ENCODE data around the gene RREB1. TPM values are rescaled to one million over a fixed set of nuclear protein-coding genes. Genes with fewer than 3 reads are reported as not detected.
A peak's percentile ranks its signal among the peaks of the same experiment; 100 is the strongest.

The RREB1 gene, protein sequence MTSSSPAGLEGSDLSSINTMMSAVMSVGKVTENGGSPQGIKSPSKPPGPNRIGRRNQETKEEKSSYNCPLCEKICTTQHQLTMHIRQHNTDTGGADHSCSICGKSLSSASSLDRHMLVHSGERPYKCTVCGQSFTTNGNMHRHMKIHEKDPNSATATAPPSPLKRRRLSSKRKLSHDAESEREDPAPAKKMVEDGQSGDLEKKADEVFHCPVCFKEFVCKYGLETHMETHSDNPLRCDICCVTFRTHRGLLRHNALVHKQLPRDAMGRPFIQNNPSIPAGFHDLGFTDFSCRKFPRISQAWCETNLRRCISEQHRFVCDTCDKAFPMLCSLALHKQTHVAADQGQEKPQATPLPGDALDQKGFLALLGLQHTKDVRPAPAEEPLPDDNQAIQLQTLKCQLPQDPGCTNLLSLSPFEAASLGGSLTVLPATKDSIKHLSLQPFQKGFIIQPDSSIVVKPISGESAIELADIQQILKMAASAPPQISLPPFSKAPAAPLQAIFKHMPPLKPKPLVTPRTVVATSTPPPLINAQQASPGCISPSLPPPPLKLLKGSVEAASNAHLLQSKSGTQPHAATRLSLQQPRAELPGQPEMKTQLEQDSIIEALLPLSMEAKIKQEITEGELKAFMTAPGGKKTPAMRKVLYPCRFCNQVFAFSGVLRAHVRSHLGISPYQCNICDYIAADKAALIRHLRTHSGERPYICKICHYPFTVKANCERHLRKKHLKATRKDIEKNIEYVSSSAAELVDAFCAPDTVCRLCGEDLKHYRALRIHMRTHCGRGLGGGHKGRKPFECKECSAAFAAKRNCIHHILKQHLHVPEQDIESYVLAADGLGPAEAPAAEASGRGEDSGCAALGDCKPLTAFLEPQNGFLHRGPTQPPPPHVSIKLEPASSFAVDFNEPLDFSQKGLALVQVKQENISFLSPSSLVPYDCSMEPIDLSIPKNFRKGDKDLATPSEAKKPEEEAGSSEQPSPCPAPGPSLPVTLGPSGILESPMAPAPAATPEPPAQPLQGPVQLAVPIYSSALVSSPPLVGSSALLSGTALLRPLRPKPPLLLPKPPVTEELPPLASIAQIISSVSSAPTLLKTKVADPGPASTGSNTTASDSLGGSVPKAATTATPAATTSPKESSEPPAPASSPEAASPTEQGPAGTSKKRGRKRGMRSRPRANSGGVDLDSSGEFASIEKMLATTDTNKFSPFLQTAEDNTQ (N-terminal part only)
- total RNA-seq (13.3 TPM), polyA plus RNA-seq (9.2 TPM)
- long read RNA-seq, donor 1: 0 reads
- long read RNA-seq, donor 2: 0 reads
- long read RNA-seq, donor 3: 0 reads
- long read RNA-seq, donor 4, partial matches to known transcripts: 51 of 51 reads
- long read RNA-seq, donor 4, other reads (novel, unspliced or antisense): 0 of 51 reads
- long read RNA-seq, donor 5, partial matches to known transcripts: 76 of 76 reads
- long read RNA-seq, donor 5, other reads (novel, unspliced or antisense): 0 of 76 reads
- long read RNA-seq, donor 6: 0 reads
- long read RNA-seq, donor 7: 0 reads
- long read RNA-seq, donor 8, partial matches to known transcripts: 11 of 12 reads
- long read RNA-seq, donor 8, other reads (novel, unspliced or antisense): 0 of 12 reads
- long read RNA-seq, donor 9: 0 reads
- long read RNA-seq, donor 10: 0 reads

DNA sequence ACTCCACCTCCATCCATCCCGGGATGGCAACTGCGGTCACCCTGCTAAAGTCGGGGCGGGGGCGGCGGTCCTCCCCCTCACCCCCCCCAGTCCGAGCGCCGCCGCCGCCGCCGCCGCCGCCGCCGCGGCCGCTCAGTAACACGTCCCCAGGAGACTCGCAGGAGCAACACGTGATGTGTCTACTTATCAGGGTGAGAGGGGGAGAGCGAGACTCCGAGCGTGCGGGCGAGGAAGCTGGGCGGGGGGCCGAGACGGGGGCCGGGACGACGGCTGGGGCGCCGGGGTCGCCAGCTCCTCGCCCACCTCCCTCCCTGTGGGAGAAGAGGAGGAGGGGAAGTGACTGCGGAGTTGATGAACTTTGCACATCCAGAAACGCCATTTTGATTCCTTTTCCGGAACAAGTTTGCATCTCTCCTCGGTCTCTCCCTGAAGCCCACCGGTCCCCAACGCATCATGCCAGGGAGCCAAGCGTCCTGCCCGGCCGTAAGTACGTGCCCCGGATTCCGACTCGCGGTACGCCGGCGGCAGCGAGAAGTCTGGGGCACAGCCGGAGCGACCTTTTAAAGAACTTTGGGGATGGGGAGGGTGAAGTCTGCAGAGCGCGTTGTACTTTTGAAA is at the start of gene RREB1:
RREB1 (plus strand) TSS at position 384 of the 618 bp plus-strand sequence. CDS start 73,951 bp downstream, outside the sequence.
- Histone ChIP-seq H3K36me3 (ENCODE audit: control insufficient read depth in 2 of 2, insufficient read depth in 2 of 2, low read length in 1 of 2) (no peaks in the 10 kb centered on the region), H3K4me1 (ENCODE audit: control insufficient read depth in 2 of 2, insufficient read depth in 2 of 2, low read length in 2 of 2) (peaks cover 7 to 32% of the 10 kb centered on the region in 2 donors), H3K9me3 (ENCODE audit: control insufficient read depth in 2 of 2, insufficient read depth in 1 of 2, low read length in 1 of 2) (no peaks in the 10 kb centered on the region), H3K4me3 (ENCODE audit: low read length in 2 of 2) (peak within 1 kb of the TSS; percentile 82 to 89), H3K27me3 (ENCODE audit: control insufficient read depth in 2 of 2, insufficient read depth in 1 of 2, low read length in 1 of 2) (no peaks in the 10 kb centered on the region), H3K27ac (ENCODE audit: low read depth in 1 of 2, low read length in 1 of 2) (peak within 1 kb of the TSS; percentile 87 to 92)
- under 1% methylated on average over 59 of the region's 59 CpGs for WGBS
- peak in 2 of 9 donors; percentile 54 to 83 for DNase-seq (ENCODE audit: low read depth in 6 of 9, low spot score in 9 of 9)

DNA sequence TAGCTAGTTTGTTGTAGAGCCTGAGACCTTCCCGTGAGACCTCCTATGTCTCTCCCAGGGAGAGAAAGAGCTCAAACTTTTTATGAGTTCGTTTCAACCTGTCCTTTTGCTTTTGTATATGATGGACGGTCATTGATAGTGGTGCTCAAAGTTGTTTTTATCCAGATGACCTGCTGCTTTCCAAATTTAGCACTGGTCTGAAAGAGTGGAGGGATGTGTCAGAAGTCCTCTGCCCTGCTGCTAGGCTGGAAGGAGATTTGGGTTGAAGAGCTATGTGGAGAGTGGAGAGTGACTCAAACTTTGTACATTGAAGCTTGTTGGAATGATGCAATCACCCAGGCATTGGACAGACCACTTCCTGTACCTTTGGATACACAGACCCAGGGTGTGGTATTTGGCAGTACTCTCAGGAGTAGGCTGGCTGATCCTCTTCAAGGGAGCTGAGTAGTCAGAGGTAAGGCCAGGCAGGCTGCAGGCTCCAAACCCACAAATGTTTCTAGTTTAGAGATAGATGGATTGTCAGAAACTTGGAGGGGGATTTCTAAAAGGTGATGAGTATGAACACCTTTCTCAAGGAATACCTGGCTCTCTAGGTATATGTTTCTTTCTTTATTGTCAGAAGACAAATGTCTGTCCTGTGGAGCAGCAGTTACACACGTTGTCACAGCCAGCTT is 49.4 kb upstream of the RREB1 start:
- WGBS: 92% methylated on average over 4 of the region's 4 CpGs
- Histone ChIP-seq H3K9me3 (ENCODE audit: control insufficient read depth in 2 of 2, insufficient read depth in 1 of 2, low read length in 1 of 2) (no peaks in the 10 kb centered on the region), H3K36me3 (ENCODE audit: control insufficient read depth in 2 of 2, insufficient read depth in 2 of 2, low read length in 1 of 2) (no peaks in the 10 kb centered on the region), H3K27me3 (ENCODE audit: control insufficient read depth in 2 of 2, insufficient read depth in 1 of 2, low read length in 1 of 2) (no peaks in the 10 kb centered on the region), H3K27ac (ENCODE audit: low read depth in 1 of 2, low read length in 1 of 2) (peak overlapping the region in 1 of 2 donors; percentile 8), H3K4me3 (ENCODE audit: low read length in 2 of 2) (no peak overlapping the region), H3K4me1 (ENCODE audit: control insufficient read depth in 2 of 2, insufficient read depth in 2 of 2, low read length in 2 of 2) (peaks cover 8 to 13% of the 10 kb centered on the region in 2 donors)
- DNase-seq (ENCODE audit: low read depth in 6 of 9, low spot score in 9 of 9): no peak

DNA sequence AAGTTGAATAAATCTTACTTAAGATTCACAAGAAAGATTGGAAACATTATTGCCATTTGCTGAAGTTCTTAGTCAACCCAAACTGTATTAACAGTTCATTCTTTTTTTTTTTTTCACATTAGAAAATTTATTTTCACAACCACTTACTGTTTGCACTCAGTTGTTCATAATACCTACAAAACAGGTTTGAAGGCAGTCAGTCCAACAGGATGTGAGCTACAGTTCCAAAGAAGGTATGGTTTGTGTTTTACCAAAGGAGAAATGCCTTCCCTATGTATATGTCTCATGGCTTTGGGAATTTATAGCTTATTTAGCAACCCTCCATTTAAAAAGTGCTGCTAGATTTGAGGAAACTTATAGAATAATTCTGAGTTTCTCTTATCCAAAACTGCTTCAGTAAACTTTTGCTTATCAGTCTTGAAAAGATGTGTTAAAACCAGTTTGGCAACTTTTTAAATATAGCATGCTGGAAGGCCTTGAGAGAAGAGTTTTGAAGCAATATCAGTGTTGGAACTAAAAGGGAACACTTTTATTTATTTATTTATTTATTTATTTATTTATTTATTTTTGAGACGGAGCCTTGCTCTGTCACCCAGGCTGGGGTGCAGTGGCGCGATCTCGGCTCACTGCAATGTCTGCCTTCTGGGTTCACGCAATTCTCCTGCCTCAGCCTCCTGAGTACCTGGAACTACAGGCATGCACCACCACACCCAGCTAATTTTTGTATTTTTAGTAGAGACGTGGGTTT is 46.8 kb upstream of the RREB1 start:
- H3K27me3 ChIP-seq (ENCODE audit: control insufficient read depth in 2 of 2, insufficient read depth in 1 of 2, low read length in 1 of 2): no peaks in the 10 kb centered on the region
- no peaks in the 10 kb centered on the region for H3K36me3 ChIP-seq (ENCODE audit: control insufficient read depth in 2 of 2, insufficient read depth in 2 of 2, low read length in 1 of 2)
- no peak overlapping the region for H3K27ac ChIP-seq (ENCODE audit: low read depth in 1 of 2, low read length in 1 of 2)
- no peaks in the 10 kb centered on the region for H3K9me3 ChIP-seq (ENCODE audit: control insufficient read depth in 2 of 2, insufficient read depth in 1 of 2, low read length in 1 of 2)
- WGBS: 98% methylated on average over 6 of the region's 6 CpGs
- no peak overlapping the region for H3K4me3 ChIP-seq (ENCODE audit: low read length in 2 of 2)
- no peak for DNase-seq (ENCODE audit: low read depth in 6 of 9, low spot score in 9 of 9)
- peaks cover 7 to 12% of the 10 kb centered on the region in 2 donors for H3K4me1 ChIP-seq (ENCODE audit: control insufficient read depth in 2 of 2, insufficient read depth in 2 of 2, low read length in 2 of 2)

DNA sequence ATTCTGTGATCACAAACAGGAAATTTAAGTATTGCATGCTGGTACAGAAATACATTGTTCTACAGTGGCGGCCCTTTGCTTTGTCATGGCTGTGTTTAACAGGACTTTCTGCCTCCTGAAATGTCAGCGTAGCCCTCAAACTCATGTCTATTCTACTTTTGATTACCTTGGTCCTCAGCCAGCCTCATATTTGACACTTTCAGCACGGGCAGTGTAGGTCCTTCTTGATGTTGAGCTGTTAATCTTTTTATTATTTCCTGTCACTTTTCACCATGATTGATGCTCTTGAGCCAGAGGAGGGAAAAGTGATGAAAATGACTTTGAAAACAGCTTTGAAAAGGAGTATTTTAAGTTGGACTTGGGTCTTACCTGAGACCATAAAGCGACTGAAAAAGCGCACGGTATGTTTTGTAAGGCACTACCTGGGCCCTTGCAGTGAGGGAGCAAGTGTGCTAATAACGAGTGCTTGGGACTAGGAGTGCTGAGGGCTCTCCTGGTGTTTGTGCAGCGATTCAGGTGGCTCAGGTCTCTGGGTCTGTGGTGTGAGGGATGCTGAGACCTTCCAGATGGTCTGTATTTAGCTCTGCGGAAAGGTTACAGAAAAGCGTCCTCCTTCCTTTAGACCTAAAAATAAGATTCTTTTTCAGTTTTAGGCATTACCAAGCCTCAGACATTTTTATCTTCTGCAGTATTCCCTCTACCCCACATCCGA is 45.2 kb upstream of the RREB1 start:
- no peaks in the 10 kb centered on the region for H3K36me3 ChIP-seq (ENCODE audit: control insufficient read depth in 2 of 2, insufficient read depth in 2 of 2, low read length in 1 of 2)
- no peak overlapping the region for H3K27ac ChIP-seq (ENCODE audit: low read depth in 1 of 2, low read length in 1 of 2)
- DNase-seq (ENCODE audit: low read depth in 6 of 9, low spot score in 9 of 9): no peak
- no peaks in the 10 kb centered on the region for H3K9me3 ChIP-seq (ENCODE audit: control insufficient read depth in 2 of 2, insufficient read depth in 1 of 2, low read length in 1 of 2)
- H3K4me3 ChIP-seq (ENCODE audit: low read length in 2 of 2): no peak overlapping the region
- WGBS: 73% methylated on average over 11 of the region's 11 CpGs
- H3K4me1 ChIP-seq (ENCODE audit: control insufficient read depth in 2 of 2, insufficient read depth in 2 of 2, low read length in 2 of 2): peaks cover 5 to 7% of the 10 kb centered on the region in 2 donors
- H3K27me3 ChIP-seq (ENCODE audit: control insufficient read depth in 2 of 2, insufficient read depth in 1 of 2, low read length in 1 of 2): no peaks in the 10 kb centered on the region

DNA sequence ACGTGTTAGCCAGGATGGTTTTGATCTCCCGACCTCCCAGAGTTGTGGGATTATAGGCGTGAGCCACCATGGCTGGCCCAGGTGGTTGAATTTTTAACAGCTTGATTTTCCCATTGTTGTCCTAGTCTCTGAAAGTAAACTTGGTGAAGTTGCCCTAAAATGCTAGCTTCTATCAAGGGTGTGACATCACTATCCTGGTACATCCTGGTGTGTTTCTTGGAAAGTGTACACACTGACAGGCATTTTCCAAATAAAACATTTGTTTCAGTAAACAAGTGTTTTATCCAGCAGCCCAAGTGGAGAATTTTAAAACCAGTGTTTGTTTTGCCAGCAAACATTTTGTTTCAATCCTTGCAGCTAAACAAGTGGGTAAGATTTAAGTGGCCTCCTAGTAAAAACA is 40.5 kb upstream of the RREB1 start:
- Histone ChIP-seq H3K27me3 (ENCODE audit: control insufficient read depth in 2 of 2, insufficient read depth in 1 of 2, low read length in 1 of 2) (no peaks in the 10 kb centered on the region), H3K9me3 (ENCODE audit: control insufficient read depth in 2 of 2, insufficient read depth in 1 of 2, low read length in 1 of 2) (no peaks in the 10 kb centered on the region), H3K4me3 (ENCODE audit: low read length in 2 of 2) (no peak overlapping the region), H3K36me3 (ENCODE audit: control insufficient read depth in 2 of 2, insufficient read depth in 2 of 2, low read length in 1 of 2) (no peaks in the 10 kb centered on the region), H3K27ac (ENCODE audit: low read depth in 1 of 2, low read length in 1 of 2) (no peak overlapping the region), H3K4me1 (ENCODE audit: control insufficient read depth in 2 of 2, insufficient read depth in 2 of 2, low read length in 2 of 2) (no peaks in the 10 kb centered on the region)
- 92% methylated on average over 3 of the region's 3 CpGs for WGBS
- no peak for DNase-seq (ENCODE audit: low read depth in 6 of 9, low spot score in 9 of 9)

DNA sequence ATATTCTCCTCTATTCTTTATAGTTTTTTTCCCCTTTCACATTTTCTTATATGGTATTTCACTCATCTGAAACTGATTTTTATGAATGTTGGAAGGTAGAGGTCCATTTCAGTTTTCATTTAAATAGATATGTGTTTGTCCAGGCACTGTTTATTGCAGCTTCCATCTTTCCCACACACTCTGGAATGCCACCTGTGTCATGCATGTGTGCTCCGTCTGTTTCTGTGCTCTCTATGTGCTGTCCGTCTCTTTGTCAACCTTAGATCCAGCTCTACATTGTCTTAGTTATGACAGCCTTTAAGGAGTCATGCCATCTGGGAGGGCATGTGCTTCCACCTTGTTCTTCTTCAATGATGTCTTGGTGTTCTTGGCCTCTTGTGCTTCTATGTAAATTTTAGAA is 36.4 kb upstream of the RREB1 start:
- no peak overlapping the region for H3K4me3 ChIP-seq (ENCODE audit: low read length in 2 of 2)
- 94% methylated on average over 2 of the region's 2 CpGs for WGBS
- H3K9me3 ChIP-seq (ENCODE audit: control insufficient read depth in 2 of 2, insufficient read depth in 1 of 2, low read length in 1 of 2): no peaks in the 10 kb centered on the region
- no peak overlapping the region for H3K27ac ChIP-seq (ENCODE audit: low read depth in 1 of 2, low read length in 1 of 2)
- no peak for DNase-seq (ENCODE audit: low read depth in 6 of 9, low spot score in 9 of 9)
- H3K4me1 ChIP-seq (ENCODE audit: control insufficient read depth in 2 of 2, insufficient read depth in 2 of 2, low read length in 2 of 2): peaks cover 11 to 12% of the 10 kb centered on the region in 2 donors
- H3K27me3 ChIP-seq (ENCODE audit: control insufficient read depth in 2 of 2, insufficient read depth in 1 of 2, low read length in 1 of 2): no peaks in the 10 kb centered on the region
- H3K36me3 ChIP-seq (ENCODE audit: control insufficient read depth in 2 of 2, insufficient read depth in 2 of 2, low read length in 1 of 2): no peaks in the 10 kb centered on the region
